Medulla oblongata (tissue), 1 donor: ENCODE data around the gene RADX.
"Not testable (repeated sequence)": the region's sequence is repeated elsewhere in the genome, so short reads cannot be mapped to it uniquely, and the experiment has no call there.

Source experiments
- DNase-seq: peaks from one replicate; pipeline ENCODE4 v3.0.0-alpha.2; 2015; ENCODE audit errors: extremely low spot score

RADX gene

GRCh38 chrX:106611679-106612392, at the start of gene RADX:
RADX (plus strand) TSS chrX:106611978; CDS start chrX:106612081, 103 bp downstream.
- peak; percentile 84 for DNase-seq

GRCh38 chrX:106564986-106565385, 46.8 kb upstream of the RADX start:
- DNase-seq = no peak

- DNase-seq = no peak
Observed at GRCh38 chrX:106566362-106566761, 45.4 kb upstream of the RADX start.

- DNase-seq = no peak
Observed at GRCh38 chrX:106581856-106582255, 29.9 kb upstream of the RADX start.

GRCh38 chrX:106585478-106585877, 26.3 kb upstream of the RADX start:
- no peak for DNase-seq

- DNase-seq = no peak
Observed at GRCh38 chrX:106588801-106589200, 23.0 kb upstream of the RADX start.

- no peak for DNase-seq
Observed at GRCh38 chrX:106599411-106599810, 12.4 kb upstream of the RADX start.

GRCh38 chrX:106606571-106606970, 5.2 kb upstream of the RADX start:
- DNase-seq = no peak

GRCh38 chrX:106608016-106608415, 3.8 kb upstream of the RADX start:
- no peak for DNase-seq

- DNase-seq = no peak
Observed at GRCh38 chrX:106611317-106611678, 480 bp upstream of the RADX start.

- DNase-seq = peak; percentile 31
Observed at GRCh38 chrX:106612393-106612763, 600 bp downstream of the RADX start.

GRCh38 chrX:106613277-106613676, 1.5 kb downstream of the RADX start:
- no peak for DNase-seq

GRCh38 chrX:106615041-106615440, 3.3 kb downstream of the RADX start:
- DNase-seq = peak; percentile 14

GRCh38 chrX:106619797-106620196, 8.0 kb downstream of the RADX start:
- peak; percentile 15 for DNase-seq

GRCh38 chrX:106621836-106622235, 10.1 kb downstream of the RADX start:
- DNase-seq = no peak

GRCh38 chrX:106626789-106627188, 15.0 kb downstream of the RADX start:
- no peak for DNase-seq

GRCh38 chrX:106631615-106632014, 19.8 kb downstream of the RADX start:
- DNase-seq = no peak

GRCh38 chrX:106649523-106650428, 38.0 kb downstream of the RADX start:
- DNase-seq = no peak

GRCh38 chrX:106653625-106654024, 41.8 kb downstream of the RADX start:
- not testable (repeated sequence) for DNase-seq

GRCh38 chrX:106670631-106671030, 58.9 kb downstream of the RADX start:
- no peak for DNase-seq

- no peak for DNase-seq
Observed at GRCh38 chrX:106672527-106672926, 60.7 kb downstream of the RADX start.

GRCh38 chrX:106680716-106681115, 68.9 kb downstream of the RADX start:
- no peak for DNase-seq

- no peak for DNase-seq
Observed at GRCh38 chrX:106684207-106684606, 72.4 kb downstream of the RADX start.
